NB4 (cell line): ENCODE data around the gene HS6ST1.

Experiments used
- DNase-seq: peaks from one replicate; pipeline ENCODE4 v3.0.0; 2010; ENCODE audit warnings: low read depth
- H3K4me3 ChIP-seq: one replicate; pipeline ENCODE4 v1.5.1; 2011; ENCODE audit warnings: mild to moderate bottlenecking, low read depth, low read length, moderate library complexity
- MYC ChIP-seq: IDR thresholded peaks from 2 replicates; pipeline ENCODE4 v1.6.1; 2011; ENCODE audit warnings: low read depth, low read length
- POLR2A ChIP-seq: IDR thresholded peaks from 2 replicates; pipeline ENCODE4 v1.6.1; 2011; ENCODE audit warnings: mild to moderate bottlenecking; ENCODE audit not compliant: insufficient read length; ENCODE audit errors: extremely low read depth
- TF ChIP-seq, protein P1 (sequence below): IDR thresholded peaks from 2 replicates; pipeline ENCODE4 v1.6.1; 2011; ENCODE audit warnings: low read depth, low read length
- TF ChIP-seq, protein P2 (sequence below): IDR thresholded peaks from one replicate; pipeline ENCODE4 v1.5.1; 2012; ENCODE audit warnings: low read depth, low read length

HS6ST1 gene

DNA sequence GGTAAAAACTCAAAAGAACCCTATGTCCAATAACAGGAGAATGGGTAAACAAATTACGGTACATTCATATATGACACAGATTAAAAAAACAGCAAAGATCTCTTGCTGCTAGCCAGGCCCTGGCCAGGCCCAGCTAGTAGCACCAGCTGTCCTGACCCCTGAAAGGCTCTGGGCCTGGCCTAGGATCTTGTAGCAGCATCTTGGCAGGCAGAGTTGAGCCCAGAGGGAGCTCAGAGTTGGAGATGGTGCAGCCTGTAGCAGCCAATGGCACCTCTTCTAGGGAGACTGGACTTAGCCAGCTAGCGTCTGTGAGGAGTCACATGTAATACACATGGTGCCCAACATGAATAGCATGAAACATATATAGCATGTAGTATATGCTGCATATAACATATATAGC is 69.1 kb downstream of the HS6ST1 start:
- H3K4me3 ChIP-seq, result no peak overlapping the region
- DNase-seq, result no peak
- TF ChIP-seq, protein P1, sequence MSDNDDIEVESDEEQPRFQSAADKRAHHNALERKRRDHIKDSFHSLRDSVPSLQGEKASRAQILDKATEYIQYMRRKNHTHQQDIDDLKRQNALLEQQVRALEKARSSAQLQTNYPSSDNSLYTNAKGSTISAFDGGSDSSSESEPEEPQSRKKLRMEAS, result no peak

DNA sequence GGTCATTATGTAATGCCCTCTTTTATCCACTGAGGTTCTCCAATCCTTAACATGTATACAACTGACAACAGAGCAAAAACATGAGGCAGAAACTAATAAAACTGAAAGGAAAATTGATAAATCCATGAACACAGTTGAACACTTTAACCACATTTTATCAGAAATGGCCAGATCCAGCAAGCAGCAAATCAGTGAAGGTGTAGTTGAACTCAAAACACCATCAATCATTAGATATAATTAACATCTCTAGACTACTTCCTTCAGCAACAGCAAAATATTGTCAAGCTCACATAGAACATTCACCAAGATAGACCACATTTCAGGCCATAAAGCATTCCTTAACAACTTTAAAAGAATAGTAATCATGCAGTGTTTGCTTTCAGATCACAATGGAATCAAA is 72.9 kb downstream of the HS6ST1 start:
- H3K4me3 ChIP-seq, result no peak overlapping the region
- DNase-seq, result no peak
- TF ChIP-seq, protein P1, result no peak
- TF ChIP-seq MYC (no peak), POLR2A (no peak)
- TF ChIP-seq, protein P2, sequence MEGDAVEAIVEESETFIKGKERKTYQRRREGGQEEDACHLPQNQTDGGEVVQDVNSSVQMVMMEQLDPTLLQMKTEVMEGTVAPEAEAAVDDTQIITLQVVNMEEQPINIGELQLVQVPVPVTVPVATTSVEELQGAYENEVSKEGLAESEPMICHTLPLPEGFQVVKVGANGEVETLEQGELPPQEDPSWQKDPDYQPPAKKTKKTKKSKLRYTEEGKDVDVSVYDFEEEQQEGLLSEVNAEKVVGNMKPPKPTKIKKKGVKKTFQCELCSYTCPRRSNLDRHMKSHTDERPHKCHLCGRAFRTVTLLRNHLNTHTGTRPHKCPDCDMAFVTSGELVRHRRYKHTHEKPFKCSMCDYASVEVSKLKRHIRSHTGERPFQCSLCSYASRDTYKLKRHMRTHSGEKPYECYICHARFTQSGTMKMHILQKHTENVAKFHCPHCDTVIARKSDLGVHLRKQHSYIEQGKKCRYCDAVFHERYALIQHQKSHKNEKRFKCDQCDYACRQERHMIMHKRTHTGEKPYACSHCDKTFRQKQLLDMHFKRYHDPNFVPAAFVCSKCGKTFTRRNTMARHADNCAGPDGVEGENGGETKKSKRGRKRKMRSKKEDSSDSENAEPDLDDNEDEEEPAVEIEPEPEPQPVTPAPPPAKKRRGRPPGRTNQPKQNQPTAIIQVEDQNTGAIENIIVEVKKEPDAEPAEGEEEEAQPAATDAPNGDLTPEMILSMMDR, result no peak

DNA sequence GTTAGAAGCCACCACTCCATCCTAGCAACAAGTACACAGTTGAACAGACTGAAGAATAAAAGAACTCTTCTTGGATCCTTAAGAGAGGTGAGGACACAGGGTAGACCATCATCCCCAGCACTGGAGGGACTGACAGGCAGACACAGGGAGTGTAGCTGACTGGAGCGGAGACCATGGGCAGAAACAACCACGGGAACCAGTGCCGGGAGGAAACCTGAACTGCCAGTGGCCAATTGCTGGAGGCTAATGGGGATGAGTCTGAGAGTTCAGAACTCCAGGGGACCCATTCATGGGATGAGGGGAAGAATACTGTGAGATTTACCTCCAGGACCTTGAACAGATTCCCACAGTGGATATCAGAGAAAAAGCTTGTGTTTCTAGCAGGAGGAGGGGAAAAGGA is 76.8 kb downstream of the HS6ST1 start:
- no peak for DNase-seq
- no peak for TF ChIP-seq POLR2A
- TF ChIP-seq, protein P2, result no peak
- TF ChIP-seq MYC, result no peak
- TF ChIP-seq, protein P1, result no peak
- H3K4me3 ChIP-seq, result no peak overlapping the region

DNA sequence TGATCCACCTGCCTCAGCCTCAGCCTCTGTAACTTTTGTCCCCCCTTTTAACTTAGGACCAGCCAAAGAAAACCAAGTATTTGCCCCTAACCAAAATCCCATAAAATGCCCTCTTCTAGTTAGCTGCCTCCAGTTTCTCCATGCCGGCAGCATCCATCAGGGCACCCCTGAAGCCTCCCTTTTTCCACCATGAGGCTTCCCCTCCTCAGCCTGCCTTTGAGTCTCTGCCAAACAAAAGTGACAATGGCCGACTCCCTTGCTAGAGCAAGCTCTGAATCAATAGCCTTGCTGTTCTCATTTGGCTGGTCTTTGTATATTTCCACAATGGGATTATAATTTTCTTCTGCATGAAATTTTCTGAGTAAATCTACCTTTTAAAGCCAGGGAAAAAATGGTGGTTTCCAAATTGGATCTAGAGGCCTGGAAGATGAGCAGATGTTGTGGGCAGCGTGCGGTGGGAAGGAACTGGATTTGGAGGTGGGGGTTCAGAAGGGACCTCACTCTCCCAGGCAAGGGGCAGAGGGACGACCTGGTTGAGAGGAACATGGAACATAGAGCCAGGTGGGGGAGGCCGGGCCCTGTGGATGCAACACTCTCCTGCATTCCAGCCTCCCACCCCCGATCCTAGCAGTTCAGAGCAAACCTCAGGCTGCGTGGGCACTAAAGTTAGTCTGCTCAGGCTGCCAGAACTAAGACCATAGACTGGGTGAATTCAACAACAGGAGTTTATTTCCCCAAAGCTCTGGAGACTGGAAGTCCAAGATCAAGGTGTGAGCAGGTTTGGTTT is 80.6 kb downstream of the HS6ST1 start:
- H3K4me3 ChIP-seq, result no peak overlapping the region
- TF ChIP-seq POLR2A (no peak), MYC (no peak)
- TF ChIP-seq, protein P1, result no peak
- TF ChIP-seq, protein P2, result no peak
- no peak for DNase-seq

DNA sequence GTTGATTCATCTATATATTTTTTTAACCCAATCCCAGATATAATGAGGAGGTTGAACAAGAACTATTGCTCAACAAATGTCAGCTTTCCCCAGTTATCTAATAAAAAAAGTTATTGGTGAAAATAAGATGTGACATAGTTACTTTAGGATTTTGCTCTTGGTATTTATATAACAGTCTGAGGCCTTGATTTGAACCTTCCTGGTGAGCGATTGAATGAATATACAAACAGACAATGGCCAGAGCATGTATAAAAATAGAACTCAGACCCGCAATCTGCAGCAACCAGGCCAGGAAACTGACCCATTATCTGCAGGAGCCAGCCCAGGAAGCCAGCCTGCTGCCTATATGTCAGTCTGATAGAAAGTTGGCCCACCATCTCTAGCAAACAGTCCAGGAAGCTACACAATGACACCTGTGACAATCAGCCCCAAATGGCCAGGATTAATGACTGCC is 81.6 kb downstream of the HS6ST1 start:
- TF ChIP-seq, protein P2, result no peak
- TF ChIP-seq, protein P1, result no peak
- TF ChIP-seq POLR2A, result no peak
- TF ChIP-seq MYC, result no peak
- no peak for DNase-seq
- no peak overlapping the region for H3K4me3 ChIP-seq

DNA sequence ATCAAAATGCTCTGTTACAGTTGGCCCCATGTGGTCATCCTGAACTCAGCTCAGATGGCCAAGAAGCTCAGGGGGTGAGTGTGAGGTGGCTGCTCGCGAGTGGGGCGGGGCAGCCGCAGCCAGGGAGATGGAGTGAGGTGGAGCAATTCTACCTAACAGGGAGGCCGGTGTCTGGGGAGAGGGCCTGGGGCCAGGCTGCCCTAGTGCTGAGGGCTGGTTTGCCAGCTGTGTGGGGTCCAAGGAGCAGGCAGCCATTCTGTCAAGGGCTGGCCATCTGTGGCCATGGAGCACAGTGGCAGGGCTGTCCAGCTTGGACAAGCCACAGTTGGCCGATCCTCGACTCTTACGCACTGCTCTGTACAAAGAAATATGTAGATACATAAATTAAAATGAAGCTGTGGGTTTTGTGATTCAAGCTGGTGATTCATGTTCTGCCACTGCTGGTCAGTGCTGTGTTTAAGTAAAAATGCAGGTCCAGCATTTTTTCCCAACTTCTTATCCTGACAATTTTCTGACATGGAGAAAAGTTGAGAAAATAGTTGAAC is 82.1 kb downstream of the HS6ST1 start:
- TF ChIP-seq MYC (no peak), POLR2A (no peak)
- TF ChIP-seq, protein P2, result no peak
- TF ChIP-seq, protein P1, result no peak
- H3K4me3 ChIP-seq, result no peak overlapping the region
- DNase-seq, result no peak
